K562 (cell line): Measurements from ENCODE around the gene ITPR3. TPM values are rescaled to one million over a fixed set of nuclear protein-coding genes. Genes with fewer than 3 reads are reported as not detected.

Experiments used
- ARID2 ChIP-seq: fragments of 450-650 bp; IDR thresholded peaks from 2 replicates; pipeline ENCODE4 v1.6.1; 2017; ENCODE audit warnings: antibody characterized with exemption, mild to moderate bottlenecking
- BCOR ChIP-seq: fragments of 450-650 bp; IDR thresholded peaks from 2 replicates; pipeline ENCODE4 v1.6.1; 2016
- CBX2 ChIP-seq: fragments of 200-600 bp; sonication (generic); IDR thresholded peaks from one replicate; pipeline ENCODE4 v1.6.1; 2012; ENCODE audit warnings: mild to moderate bottlenecking, low read length, inconsistent platforms; ENCODE audit not compliant: insufficient read depth, poor library complexity, severe bottlenecking
- CXXC5 ChIP-seq: fragments of 250-450 bp; sonication (Bioruptor Pico); IDR thresholded peaks from 2 replicates; pipeline ENCODE4 v1.8.0; 2022; ENCODE audit warnings: inconsistent platforms, mild to moderate bottlenecking, moderate library complexity
- ESRRA ChIP-seq: fragments of 450-650 bp; IDR thresholded peaks from 2 replicates; pipeline ENCODE4 v1.6.1; 2014; ENCODE audit warnings: low read depth, mild to moderate bottlenecking, moderate library complexity, borderline replicate concordance
- ETV5 ChIP-seq: sonication (generic); formaldehyde crosslinking; IDR thresholded peaks from 2 replicates; pipeline ENCODE4 v1.4.0; 2020; ENCODE audit warnings: low read depth, mild to moderate bottlenecking, missing genetic modification reagents
- FOXJ2 ChIP-seq: fragments of 200-800 bp; sonication (Bioruptor generic); IDR thresholded peaks from 2 replicates; pipeline ENCODE4 v1.6.1; 2016; ENCODE audit warnings: missing genetic modification characterization, missing compliant biosample characterization
- FOXM1 ChIP-seq, 2 experiments: fragments of 450-650 bp in 1 of 2; sonication (generic) in 1 of 2; formaldehyde crosslinking in 1 of 2; IDR thresholded peaks; 2 replicates each; pipeline versions ENCODE4 v1.6.1 to v1.9.0; 2017 to 2022; ENCODE audit warnings: low read depth in 2 of 2, mild to moderate bottlenecking in 2 of 2, missing genetic modification reagents in 1 of 2, moderate library complexity in 1 of 2
- GTF2E2 ChIP-seq: fragments of 200-800 bp; sonication (Bioruptor generic); IDR thresholded peaks from 2 replicates; pipeline ENCODE4 v1.6.1; 2016; ENCODE audit warnings: missing genetic modification characterization, missing compliant biosample characterization
- HDAC1 ChIP-seq, 2 experiments: fragments of 450-650 bp; IDR thresholded peaks; 2 replicates each; pipeline ENCODE4 v1.6.1; 2016 to 2017; ENCODE audit warnings: inconsistent platforms in 1 of 2, mild to moderate bottlenecking in 1 of 2, moderate library complexity in 1 of 2
- HOXB6 ChIP-seq: fragments of 250-450 bp; sonication (Bioruptor Pico); IDR thresholded peaks from 2 replicates; pipeline ENCODE4 v1.5.1; 2022; ENCODE audit warnings: mild to moderate bottlenecking, borderline replicate concordance
- KLF1 ChIP-seq: fragments of 450-650 bp; IDR thresholded peaks from 2 replicates; pipeline ENCODE4 v1.6.1; 2016; ENCODE audit warnings: missing genetic modification characterization, missing compliant biosample characterization
- MAZ ChIP-seq, 2 experiments: fragments of 450-650 bp in 1 of 2; sonication (generic) in 1 of 2; formaldehyde crosslinking; IDR thresholded peaks in 1 of 2; conservative IDR thresholded peaks in 1 of 2; 2 replicates each; pipeline versions ENCODE4 v1.4.0 to v1.5.0; 2020; ENCODE audit warnings: mild to moderate bottlenecking in 1 of 2, missing genetic modification reagents in 1 of 2
- MCM2 ChIP-seq: fragments of 450-650 bp; IDR thresholded peaks from 2 replicates; pipeline ENCODE4 v1.6.1; 2017; ENCODE audit warnings: low read depth, mild to moderate bottlenecking
- MYC ChIP-seq, 2 experiments: fragments of 250-450 bp in 1 of 2; sonication (Bioruptor Pico) in 1 of 2; IDR thresholded peaks; 2 replicates each; pipeline versions ENCODE4 v1.5.1 to v1.6.1; 2012 to 2021; ENCODE audit warnings: low read depth in 2 of 2, borderline replicate concordance in 1 of 2, improper control_type of control experiment in 1 of 2, low read length in 1 of 2, mild to moderate bottlenecking in 1 of 2, moderate library complexity in 1 of 2
- PRPF4 ChIP-seq: fragments of 200-400 bp; formaldehyde crosslinking; IDR thresholded peaks from one replicate; pipeline ENCODE4 v1.6.1; 2017; ENCODE audit warnings: low read length, low read depth, mild to moderate bottlenecking; ENCODE audit not compliant: insufficient read depth, poor library complexity, severe bottlenecking
- RBM15 ChIP-seq: fragments of 200-400 bp; formaldehyde crosslinking; IDR thresholded peaks from 2 replicates; pipeline ENCODE4 v1.6.1; 2018; ENCODE audit warnings: mild to moderate bottlenecking, low read length, moderate library complexity; ENCODE audit not compliant: insufficient read depth
- SMAD4 ChIP-seq: fragments of 250-450 bp; sonication (Bioruptor Pico); conservative IDR thresholded peaks from 2 replicates; pipeline ENCODE4 v1.8.0; 2021; ENCODE audit warnings: inconsistent platforms, mild to moderate bottlenecking, moderate library complexity
- YBX1 ChIP-seq: fragments of 450-650 bp; IDR thresholded peaks from 2 replicates; pipeline ENCODE4 v1.7.1; 2016; ENCODE audit warnings: mild to moderate bottlenecking
- ZNF175 ChIP-seq: fragments of 200-800 bp; sonication (Bioruptor generic); IDR thresholded peaks from 2 replicates; pipeline ENCODE4 v1.6.1; 2016; ENCODE audit warnings: low read depth, mild to moderate bottlenecking, missing genetic modification characterization, missing compliant biosample characterization
- ZNF764 ChIP-seq: fragments of 250-450 bp; sonication (Bioruptor Pico); IDR thresholded peaks from 2 replicates; pipeline ENCODE4 v1.4.0; 2020; ENCODE audit warnings: low read depth, mild to moderate bottlenecking, moderate library complexity
- polyA plus RNA-seq, 8 experiments: library from polyadenylated mRNA; depleted of rRNA in 4 of 8; stranded (reverse) in 5 of 8; unstranded in 3 of 8; fragments of >200 nt; fragmentation: Nextera tagmentation in 2 of 8; fragmentation: Illumina TruSeq in 1 of 8; extraction: Ambion mirVana in 2 of 8; extraction: Trizol in 1 of 8; gene quantifications; 2 replicates each; pipeline versions ENCODE4 v1.2.1 to v1.2.3, GENCODE V29; 2011 to 2014; ENCODE audit warnings: inconsistent platforms in 1 of 8, missing spikeins in 1 of 8
- total RNA-seq, 7 experiments: library from RNA; depleted of rRNA in 6 of 7; stranded (reverse); fragments of >200 nt in 6 of 7; fragmentation: Illumina TruSeq in 2 of 7; extraction: Trizol in 2 of 7; gene quantifications; 2 replicates each; pipeline versions ENCODE4 v1.2.1 to v1.2.3, GENCODE V29; 2011 to 2021; ENCODE audit warnings: low replicate concordance in 1 of 7
- TF ChIP-seq, protein P1 (sequence below): fragments of 450-650 bp; conservative IDR thresholded peaks from 2 replicates; pipeline ENCODE4 v1.6.1; 2016; ENCODE audit warnings: missing genetic modification characterization, low read depth, mild to moderate bottlenecking, missing compliant biosample characterization, moderate library complexity
- TF ChIP-seq, protein P2 (sequence below), 2 experiments: IDR thresholded peaks; 2 replicates each; pipeline ENCODE4 v1.6.1; 2011; ENCODE audit warnings: borderline replicate concordance in 1 of 2, control low read depth in 1 of 2, low read depth in 1 of 2, low read length in 1 of 2, mild to moderate bottlenecking in 1 of 2, mixed read lengths in 1 of 2, moderate library complexity in 1 of 2; ENCODE audit not compliant: insufficient read depth in 1 of 2, insufficient read length in 1 of 2, poor library complexity in 1 of 2, severe bottlenecking in 1 of 2; ENCODE audit errors: extremely low read depth in 1 of 2
- TF ChIP-seq, protein P3 (sequence below), 2 experiments: fragments of 450-650 bp; conservative IDR thresholded peaks; 2 replicates each; pipeline ENCODE4 v1.6.1; 2017; ENCODE audit warnings: mild to moderate bottlenecking in 2 of 2, moderate library complexity in 2 of 2

ITPR3 gene
- total and polyA plus RNA-seq, 9 of the 15 experiments (the other 6 are each of a cell fraction or from before 2014, with no cell fraction given), result 0.39 to 35.7 (median 13.2) TPM

- TF ChIP-seq MAZ (CRISPR knock-in tag; conservative IDR thresholded peaks at IDR 0.05 in 1 of 2, IDR thresholded peaks at IDR 0.05 in 1 of 2), result 0 out of 4 replicates have a peak, but pooled peaks of 1 of the 2 experiments have one; percentile 59
- no peak for TF ChIP-seq MYC (IDR thresholded peaks at IDR 0.05; ENCODE audit: low read depth, low read length)
- TF ChIP-seq MYC (CRISPR knock-in tag; IDR thresholded peaks at IDR 0.05; ENCODE audit: borderline replicate concordance, low read depth), result no peak
- TF ChIP-seq CXXC5 (CRISPR knock-in tag), result 0 out of 2 replicates have a peak, but pooled peaks have one; percentile 25
- TF ChIP-seq GTF2E2 (tag), result no peak
- TF ChIP-seq RBM15, result no peak
- TF ChIP-seq KLF1 (tag), result no peak
- TF ChIP-seq ESRRA, result peak; percentile 36; the same call in 1 of the 2 replicates
- TF ChIP-seq FOXM1 (IDR thresholded peaks at IDR 0.05; ENCODE audit: low read depth), result no peak
- TF ChIP-seq FOXM1 (CRISPR knock-in tag; IDR thresholded peaks at IDR 0.05; ENCODE audit: low read depth), result no peak
- TF ChIP-seq ETV5 (CRISPR knock-in tag), result no peak
- no peak for TF ChIP-seq ZNF764 (CRISPR knock-in tag)
- no peak for TF ChIP-seq ARID2
- 0 out of 2 replicates have a peak, but pooled peaks have one; percentile 31 for TF ChIP-seq SMAD4 (CRISPR knock-in tag)
- TF ChIP-seq, protein P1, sequence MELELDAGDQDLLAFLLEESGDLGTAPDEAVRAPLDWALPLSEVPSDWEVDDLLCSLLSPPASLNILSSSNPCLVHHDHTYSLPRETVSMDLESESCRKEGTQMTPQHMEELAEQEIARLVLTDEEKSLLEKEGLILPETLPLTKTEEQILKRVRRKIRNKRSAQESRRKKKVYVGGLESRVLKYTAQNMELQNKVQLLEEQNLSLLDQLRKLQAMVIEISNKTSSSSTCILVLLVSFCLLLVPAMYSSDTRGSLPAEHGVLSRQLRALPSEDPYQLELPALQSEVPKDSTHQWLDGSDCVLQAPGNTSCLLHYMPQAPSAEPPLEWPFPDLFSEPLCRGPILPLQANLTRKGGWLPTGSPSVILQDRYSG (tag), result no peak
- TF ChIP-seq HDAC1 (IDR thresholded peaks at IDR 0.05), result no peak
- TF ChIP-seq PRPF4, result no peak
- TF ChIP-seq YBX1, result no peak
- no peak for TF ChIP-seq FOXJ2
- TF ChIP-seq, protein P2, sequence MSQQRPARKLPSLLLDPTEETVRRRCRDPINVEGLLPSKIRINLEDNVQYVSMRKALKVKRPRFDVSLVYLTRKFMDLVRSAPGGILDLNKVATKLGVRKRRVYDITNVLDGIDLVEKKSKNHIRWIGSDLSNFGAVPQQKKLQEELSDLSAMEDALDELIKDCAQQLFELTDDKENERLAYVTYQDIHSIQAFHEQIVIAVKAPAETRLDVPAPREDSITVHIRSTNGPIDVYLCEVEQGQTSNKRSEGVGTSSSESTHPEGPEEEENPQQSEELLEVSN (IDR thresholded peaks at IDR 0.05; ENCODE audit: borderline replicate concordance in 1 of 2, extremely low read depth in 1 of 2, insufficient read depth in 1 of 2, insufficient read length in 1 of 2, low read depth in 1 of 2, low read length in 1 of 2, poor library complexity in 1 of 2, severe bottlenecking in 1 of 2), result no peak
- TF ChIP-seq CBX2, result no peak
- TF ChIP-seq ZNF175 (CRISPR knock-in tag), result no peak
- TF ChIP-seq HOXB6 (CRISPR knock-in tag), result no peak
- no peak for TF ChIP-seq MCM2
- no peak for TF ChIP-seq BCOR
- TF ChIP-seq, protein P3, sequence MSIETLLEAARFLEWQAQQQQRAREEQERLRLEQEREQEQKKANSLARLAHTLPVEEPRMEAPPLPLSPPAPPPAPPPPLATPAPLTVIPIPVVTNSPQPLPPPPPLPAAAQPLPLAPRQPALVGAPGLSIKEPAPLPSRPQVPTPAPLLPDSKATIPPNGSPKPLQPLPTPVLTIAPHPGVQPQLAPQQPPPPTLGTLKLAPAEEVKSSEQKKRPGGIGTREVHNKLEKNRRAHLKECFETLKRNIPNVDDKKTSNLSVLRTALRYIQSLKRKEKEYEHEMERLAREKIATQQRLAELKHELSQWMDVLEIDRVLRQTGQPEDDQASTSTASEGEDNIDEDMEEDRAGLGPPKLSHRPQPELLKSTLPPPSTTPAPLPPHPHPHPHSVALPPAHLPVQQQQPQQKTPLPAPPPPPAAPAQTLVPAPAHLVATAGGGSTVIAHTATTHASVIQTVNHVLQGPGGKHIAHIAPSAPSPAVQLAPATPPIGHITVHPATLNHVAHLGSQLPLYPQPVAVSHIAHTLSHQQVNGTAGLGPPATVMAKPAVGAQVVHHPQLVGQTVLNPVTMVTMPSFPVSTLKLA (conservative IDR thresholded peaks at IDR 0.05), result no peak
Observed at GRCh38 chr6:33700391-33701050, 79.4 kb downstream of the ITPR3 start (continued).
